ENCODE results near the gene ATF2. TPM values are rescaled to one million over a fixed set of nuclear protein-coding genes. Genes with fewer than 3 reads are reported as not detected.

The ATF2 gene
- total RNA-seq, 1 donor from 2014 or later = 59.9 TPM

DNA sequence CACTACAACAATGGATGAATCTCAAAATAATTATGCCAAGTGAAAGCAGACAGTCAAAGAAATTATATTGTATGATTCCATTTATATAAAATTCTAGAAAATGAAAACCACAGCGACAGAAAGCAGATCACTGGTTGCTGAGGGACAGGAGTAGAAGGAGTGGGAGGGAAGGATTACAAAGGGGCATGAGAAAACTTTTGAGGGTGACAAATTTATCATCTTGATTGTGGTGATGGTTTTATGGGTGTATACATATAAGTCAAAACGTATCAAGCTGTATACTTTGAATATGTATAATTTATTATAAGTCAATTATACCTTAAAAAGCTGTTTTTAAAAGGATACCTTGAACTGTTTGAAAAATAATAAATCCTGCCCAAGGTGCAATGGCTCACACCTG lies 27.7 kb downstream of the ATF2 start:
- POLR2A ChIA-PET = interaction anchor here (0.7 kb wide), 1 partner anchor 292 kb away, joined by 3 read pairs; no protein-coding TSS in a partner anchor

GRCh38 chr2:175137793-175138192 lies 30.2 kb downstream of the ATF2 start:
- no peak overlapping the region for H3K27ac Mint-ChIP-seq
- peaks cover 23% of the 10 kb centered on the region for H3K4me1 Mint-ChIP-seq
- DNase-seq (no peak), ATAC-seq (ENCODE audit: low read depth) (no peak)
- no peak overlapping the region for H3K4me3 Mint-ChIP-seq
- intact Hi-C loops (cut with micrococcal nuclease) = no loop called here
- ChIA-PET CTCF (no interaction called here), POLR2A (interaction anchor here (0.5 kb wide), 1 partner anchor 165 kb away, joined by 3 read pairs; no protein-coding TSS in a partner anchor)
- no peaks in the 10 kb centered on the region for H3K9me3 Mint-ChIP-seq
- H3K27me3 Mint-ChIP-seq = no peaks in the 10 kb centered on the region
- H3K36me3 Mint-ChIP-seq (ENCODE audit: low read depth) = peaks cover 61% of the 10 kb centered on the region
- TF ChIP-seq, protein P1, sequence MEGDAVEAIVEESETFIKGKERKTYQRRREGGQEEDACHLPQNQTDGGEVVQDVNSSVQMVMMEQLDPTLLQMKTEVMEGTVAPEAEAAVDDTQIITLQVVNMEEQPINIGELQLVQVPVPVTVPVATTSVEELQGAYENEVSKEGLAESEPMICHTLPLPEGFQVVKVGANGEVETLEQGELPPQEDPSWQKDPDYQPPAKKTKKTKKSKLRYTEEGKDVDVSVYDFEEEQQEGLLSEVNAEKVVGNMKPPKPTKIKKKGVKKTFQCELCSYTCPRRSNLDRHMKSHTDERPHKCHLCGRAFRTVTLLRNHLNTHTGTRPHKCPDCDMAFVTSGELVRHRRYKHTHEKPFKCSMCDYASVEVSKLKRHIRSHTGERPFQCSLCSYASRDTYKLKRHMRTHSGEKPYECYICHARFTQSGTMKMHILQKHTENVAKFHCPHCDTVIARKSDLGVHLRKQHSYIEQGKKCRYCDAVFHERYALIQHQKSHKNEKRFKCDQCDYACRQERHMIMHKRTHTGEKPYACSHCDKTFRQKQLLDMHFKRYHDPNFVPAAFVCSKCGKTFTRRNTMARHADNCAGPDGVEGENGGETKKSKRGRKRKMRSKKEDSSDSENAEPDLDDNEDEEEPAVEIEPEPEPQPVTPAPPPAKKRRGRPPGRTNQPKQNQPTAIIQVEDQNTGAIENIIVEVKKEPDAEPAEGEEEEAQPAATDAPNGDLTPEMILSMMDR (IDR thresholded peaks at IDR 0.05) = no peak

More for the DNA sequence above, 27.7 kb downstream of the ATF2 start:
- intact Hi-C loops (cut with micrococcal nuclease) = no loop called here
- Mint-ChIP-seq H3K27ac (no peak overlapping the region), H3K4me1 (peaks cover 23% of the 10 kb centered on the region), H3K27me3 (no peaks in the 10 kb centered on the region), H3K36me3 (ENCODE audit: low read depth) (peaks cover 57% of the 10 kb centered on the region), H3K9me3 (no peaks in the 10 kb centered on the region), H3K4me3 (no peak overlapping the region)
- no peak for ATAC-seq (ENCODE audit: low read depth)
- TF ChIP-seq, protein P1 (IDR thresholded peaks at IDR 0.05) = no peak
- DNase-seq = no peak
- CTCF ChIA-PET = no interaction called here

- intact Hi-C loops (cut with micrococcal nuclease) = no loop called here
- POLR2A ChIA-PET = interaction anchor here (0.6 kb wide), 1 partner anchor 9 kb away, joined by 5 read pairs; no protein-coding TSS in a partner anchor
- no peak overlapping the region for H3K27ac Mint-ChIP-seq
- TF ChIP-seq, protein P1 (IDR thresholded peaks at IDR 0.05) = no peak
- no peaks in the 10 kb centered on the region for H3K9me3 Mint-ChIP-seq
- peaks cover 20% of the 10 kb centered on the region for H3K4me1 Mint-ChIP-seq
- CTCF ChIA-PET = no interaction called here
- H3K36me3 Mint-ChIP-seq (ENCODE audit: low read depth) = peaks cover 62% of the 10 kb centered on the region
- DNase-seq = no peak
- H3K4me3 Mint-ChIP-seq = no peak overlapping the region
- H3K27me3 Mint-ChIP-seq = no peaks in the 10 kb centered on the region
- no peak for ATAC-seq (ENCODE audit: low read depth)
Observed at GRCh38 chr2:175136334-175137215, 31.4 kb downstream of the ATF2 start.

- Mint-ChIP-seq H3K4me3 (no peak overlapping the region), H3K27ac (no peak overlapping the region)
Observed at GRCh38 chr2:175135862-175136261, 32.1 kb downstream of the ATF2 start.

DNA sequence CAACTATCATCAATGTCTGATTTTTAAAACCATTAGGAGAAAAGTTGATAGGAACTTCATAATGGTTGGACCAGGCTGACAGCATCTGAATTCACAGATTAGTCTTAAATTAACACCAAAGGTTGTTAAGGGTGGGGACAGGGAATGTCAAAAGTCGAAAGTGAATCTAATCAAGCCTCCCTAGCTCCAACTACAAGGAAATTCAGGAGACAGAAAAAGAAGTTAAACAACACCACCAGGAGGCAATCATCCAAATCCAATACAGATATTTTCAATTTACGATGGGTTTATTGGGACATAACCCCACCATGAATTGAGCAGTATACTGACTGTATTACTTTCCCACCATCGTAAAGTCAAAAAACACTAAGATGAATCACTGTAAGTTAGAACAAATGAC lies 32.8 kb downstream of the ATF2 start:
- intact Hi-C loops (cut with micrococcal nuclease) = no loop called here
- H3K36me3 Mint-ChIP-seq (ENCODE audit: low read depth) = peaks cover 66% of the 10 kb centered on the region

More at GRCh38 chr2:175135862-175136261, 32.1 kb downstream of the ATF2 start:
- Mint-ChIP-seq H3K9me3 (no peaks in the 10 kb centered on the region), H3K27me3 (no peaks in the 10 kb centered on the region), H3K36me3 (ENCODE audit: low read depth) (peaks cover 63% of the 10 kb centered on the region), H3K4me1 (peaks cover 18% of the 10 kb centered on the region)
- DNase-seq = no peak
- POLR2A ChIA-PET = no interaction called here
- CTCF ChIA-PET = no interaction called here
- TF ChIP-seq, protein P1 (IDR thresholded peaks at IDR 0.05) = no peak
- intact Hi-C loops (cut with micrococcal nuclease) = no loop called here
- ATAC-seq (ENCODE audit: low read depth) = no peak

More for the DNA sequence above, 32.8 kb downstream of the ATF2 start:
- TF ChIP-seq, protein P1 (IDR thresholded peaks at IDR 0.05) = no peak
- ChIA-PET CTCF (no interaction called here), POLR2A (no interaction called here)
- no peaks in the 10 kb centered on the region for H3K9me3 Mint-ChIP-seq
- H3K4me3 Mint-ChIP-seq = no peak overlapping the region
- no peaks in the 10 kb centered on the region for H3K27me3 Mint-ChIP-seq
- no peak overlapping the region for H3K27ac Mint-ChIP-seq
- DNase-seq (no peak), ATAC-seq (ENCODE audit: low read depth) (no peak)
- peaks cover 18% of the 10 kb centered on the region for H3K4me1 Mint-ChIP-seq
